Epidermal melanocyte (primary cell): Measurements from ENCODE around the gene MARK1.

ENCODE experiments used
- DNase-seq: peaks from one replicate; pipeline ENCODE4 v3.0.0; 2011; ENCODE audit warnings: low spot score; ENCODE audit not compliant: insufficient read length

Gene MARK1

DNA sequence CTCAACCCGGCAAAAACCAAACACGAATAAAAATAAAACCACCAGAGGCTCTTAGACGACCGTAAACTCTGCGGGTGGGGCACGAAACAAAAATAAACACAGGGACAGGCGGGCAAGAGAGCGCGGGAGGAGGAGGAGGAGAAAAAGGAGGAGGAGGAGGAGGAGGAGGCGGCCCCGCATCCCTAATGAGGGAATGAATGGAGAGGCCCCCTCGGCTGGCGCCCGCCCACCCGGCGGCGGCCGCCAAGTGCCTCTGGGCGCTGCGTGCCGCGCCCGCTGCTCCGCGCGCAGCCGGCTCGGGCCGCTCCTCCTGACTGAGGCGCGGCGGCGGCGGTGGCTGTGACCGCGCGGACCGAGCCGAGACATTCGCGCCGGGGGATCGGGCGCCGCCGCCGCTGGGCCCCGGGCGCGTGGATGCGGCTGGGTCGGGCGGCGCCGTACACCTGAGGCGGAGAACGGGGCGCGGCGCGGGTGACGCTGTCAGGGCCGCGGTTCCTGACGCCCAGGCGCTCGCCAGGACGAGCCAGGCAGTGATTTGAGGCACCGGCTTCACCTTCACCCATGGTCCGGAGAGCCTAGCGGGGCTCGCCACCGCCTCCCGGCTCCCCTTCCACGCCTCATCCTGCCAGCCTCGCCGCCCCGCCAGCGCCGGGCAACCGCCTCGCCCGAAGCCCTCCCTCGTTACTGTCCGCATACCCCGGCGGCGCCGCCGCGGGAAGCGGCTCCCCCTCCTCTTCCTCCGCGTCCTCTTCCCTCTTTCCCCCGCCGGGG, at the start of gene MARK1:
TSS of gene MARK1 (plus strand) at position 229 of the 771 bp plus-strand sequence. CDS start 687 bp downstream, outside the sequence.
- peak; percentile 43 for DNase-seq

DNA sequence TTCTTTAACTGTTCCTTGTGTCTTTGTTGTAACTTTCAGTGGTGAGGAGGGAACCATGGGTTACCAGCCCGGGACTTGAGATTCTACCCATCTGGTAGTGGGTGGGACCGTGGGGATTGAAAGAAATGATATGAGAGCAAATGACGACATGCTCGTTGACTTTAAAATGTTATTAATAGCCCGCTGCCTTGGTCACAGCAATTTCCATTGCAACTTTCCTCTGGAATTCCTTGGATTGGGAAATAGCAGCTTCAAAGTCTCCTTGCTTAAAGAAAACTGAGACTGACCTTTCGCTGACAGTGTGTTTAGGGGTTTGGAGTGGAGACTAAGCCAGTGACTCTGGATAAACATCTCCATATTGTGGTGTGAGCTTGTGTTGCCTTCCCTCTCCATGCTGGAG, 44.2 kb upstream of the MARK1 start:
- DNase-seq, result peak; percentile 30

GRCh38 chr1:220484135-220484534, 43.8 kb upstream of the MARK1 start:
- DNase-seq, result no peak

GRCh38 chr1:220485131-220485530, 42.8 kb upstream of the MARK1 start:
- no peak for DNase-seq

- DNase-seq, result no peak
Measured at GRCh38 chr1:220485791-220486190, 42.1 kb upstream of the MARK1 start.

GRCh38 chr1:220487297-220487820, 40.6 kb upstream of the MARK1 start:
- no peak for DNase-seq

DNA sequence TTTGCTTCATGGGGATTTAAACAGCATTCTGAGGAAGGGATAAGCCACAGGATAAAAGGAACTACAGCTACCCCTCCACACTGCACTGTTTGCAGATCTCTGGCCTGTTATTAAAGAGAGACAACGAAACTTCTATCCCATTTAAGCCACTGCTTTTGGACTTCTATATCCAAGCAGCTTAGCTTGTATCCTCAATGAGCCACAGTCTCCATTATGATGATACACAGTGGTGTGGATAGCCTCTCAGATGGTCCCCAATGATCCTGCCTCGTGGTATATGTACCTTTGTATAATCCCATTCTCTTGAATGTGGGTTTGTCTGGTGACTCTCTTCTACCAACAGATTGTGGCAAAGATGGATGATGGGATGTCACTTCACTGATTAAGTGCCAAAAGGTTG, 36.0 kb upstream of the MARK1 start:
- DNase-seq, result no peak

GRCh38 chr1:220497220-220497947, 30.6 kb upstream of the MARK1 start:
- DNase-seq, result no peak

DNA sequence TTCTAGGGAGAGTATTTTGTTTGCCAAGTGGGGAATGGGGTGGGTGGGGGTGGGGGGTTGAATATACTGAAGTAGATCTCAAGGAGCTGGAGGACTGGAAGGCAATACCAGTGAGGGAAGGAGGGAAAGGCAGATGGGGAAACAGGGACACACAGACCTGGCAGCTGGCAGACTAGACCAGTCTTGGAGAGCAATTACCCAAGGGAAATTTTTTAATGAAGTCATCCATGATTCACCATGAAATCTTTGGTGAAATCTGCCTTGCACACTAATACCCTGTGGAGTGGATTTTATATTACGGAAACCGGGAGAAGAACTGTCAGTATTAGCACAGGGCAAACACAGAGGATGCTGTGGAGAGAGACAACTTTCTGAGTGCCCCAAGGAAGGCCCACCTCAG, 29.7 kb upstream of the MARK1 start:
- no peak for DNase-seq

DNA sequence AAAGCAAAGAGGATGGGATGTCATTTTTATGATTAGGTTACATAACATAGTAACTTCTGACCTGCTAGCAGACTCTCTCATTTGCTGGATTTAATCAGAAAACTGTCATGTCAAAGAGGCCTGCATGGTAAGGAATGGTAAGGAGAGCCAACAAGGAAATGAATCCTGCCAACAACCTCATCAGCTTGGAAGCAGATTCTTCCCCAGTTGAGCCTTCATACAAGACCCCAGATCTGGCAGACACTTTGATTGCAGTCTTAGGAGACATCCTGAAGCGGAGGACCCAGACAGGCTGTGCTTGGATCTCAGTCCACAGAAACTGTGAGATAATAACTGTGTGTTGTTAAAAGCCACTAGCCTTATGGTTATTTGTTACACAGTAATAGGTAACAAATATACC, 27.6 kb upstream of the MARK1 start:
- no peak for DNase-seq

DNA sequence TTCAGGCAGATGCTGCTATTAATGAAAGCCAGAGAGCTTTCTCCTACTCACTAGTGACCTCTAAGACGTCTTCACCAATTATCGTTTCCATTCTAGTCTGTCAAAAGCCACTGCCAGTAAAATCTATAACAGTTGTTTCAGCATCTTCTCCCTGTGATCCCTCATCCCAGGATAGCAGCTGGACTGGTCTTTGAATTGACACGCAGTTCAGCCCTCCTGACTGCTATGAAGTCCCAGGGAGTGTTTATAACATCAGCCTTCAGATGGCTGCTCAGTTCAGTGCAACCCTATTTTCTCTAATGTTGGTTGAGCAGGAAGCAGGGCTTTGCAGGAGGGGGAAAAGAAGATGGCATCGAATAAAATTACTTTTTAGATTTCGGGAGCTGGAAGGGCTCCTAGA, 23.6 kb upstream of the MARK1 start:
- DNase-seq, result no peak

DNA sequence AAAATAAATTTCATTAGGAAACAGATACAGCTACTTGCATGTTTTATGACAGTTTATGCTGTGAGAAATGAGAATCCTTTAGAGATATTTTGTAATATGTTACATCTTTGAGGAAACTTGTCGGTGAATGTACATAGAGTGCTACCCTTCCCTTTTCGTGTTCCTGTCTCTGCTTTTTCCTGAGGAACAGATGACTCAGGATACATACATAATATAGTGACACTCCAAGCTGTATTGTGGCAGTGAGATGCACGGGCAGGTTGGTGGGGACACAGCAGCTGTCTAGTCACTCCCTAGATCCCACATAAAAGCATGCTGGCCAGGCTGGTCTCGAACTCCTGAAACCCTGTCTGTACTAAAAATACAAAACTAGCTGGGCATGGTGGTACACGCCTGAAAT, 20.9 kb upstream of the MARK1 start:
- DNase-seq, result no peak

DNA sequence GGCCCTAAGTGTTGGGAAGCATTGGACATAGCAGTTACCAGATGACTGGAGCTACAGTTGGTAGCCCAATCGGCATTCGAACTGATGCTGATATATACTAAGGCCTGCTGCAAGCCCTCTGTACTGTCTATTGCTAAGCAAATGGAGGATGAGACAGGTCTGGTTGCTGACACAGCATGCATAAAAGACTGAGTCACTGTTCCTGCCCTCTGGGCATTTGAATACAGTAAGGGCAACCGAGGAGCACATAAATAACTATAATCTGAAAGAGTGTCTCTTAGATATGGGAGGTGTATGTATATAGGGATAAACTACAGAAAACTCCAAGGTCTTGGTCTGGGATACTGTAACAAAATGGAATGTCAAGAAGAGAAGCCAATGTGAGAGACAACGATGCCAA, 16.8 kb upstream of the MARK1 start:
- DNase-seq, result no peak

GRCh38 chr1:220511785-220512184, 16.2 kb upstream of the MARK1 start:
- no peak for DNase-seq

GRCh38 chr1:220513834-220514233, 14.1 kb upstream of the MARK1 start:
- no peak for DNase-seq

GRCh38 chr1:220514256-220514655, 13.7 kb upstream of the MARK1 start:
- no peak for DNase-seq

GRCh38 chr1:220516014-220516721, 11.8 kb upstream of the MARK1 start:
- DNase-seq, result no peak

DNA sequence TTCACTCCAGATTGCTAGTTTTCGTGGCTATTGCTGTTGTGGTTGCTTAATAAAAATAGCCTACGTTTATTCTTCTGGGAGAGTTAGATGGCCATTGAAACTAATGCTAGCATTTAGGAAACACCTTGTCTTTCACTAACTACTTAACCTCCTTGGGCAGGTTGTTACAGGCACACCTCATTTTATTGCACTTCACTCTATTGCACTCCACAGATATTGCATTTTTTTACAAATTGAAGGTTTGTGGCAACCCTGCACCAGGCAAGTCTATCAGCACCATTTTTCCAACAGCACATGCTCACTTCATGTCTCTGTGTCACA, 11.3 kb upstream of the MARK1 start:
- no peak for DNase-seq

DNA sequence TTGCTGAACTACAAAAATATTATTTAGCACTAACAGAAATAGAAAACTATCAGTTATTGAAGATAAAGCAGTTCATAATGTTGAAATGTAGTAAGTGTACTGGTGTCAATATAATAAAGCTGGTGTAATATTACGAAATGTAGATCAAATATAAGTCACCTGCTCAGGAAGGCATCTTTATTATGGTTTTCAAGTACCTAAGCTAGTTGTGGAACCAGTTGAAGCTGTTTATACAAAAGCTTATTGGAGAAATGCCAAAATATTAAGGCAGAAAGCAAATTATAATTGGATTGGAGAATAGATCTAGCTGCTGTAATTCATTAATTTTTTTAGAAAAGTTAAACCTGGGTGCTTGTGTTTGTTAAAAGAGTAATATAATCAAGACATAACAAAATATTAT, 6.2 kb upstream of the MARK1 start:
- DNase-seq, result no peak

DNA sequence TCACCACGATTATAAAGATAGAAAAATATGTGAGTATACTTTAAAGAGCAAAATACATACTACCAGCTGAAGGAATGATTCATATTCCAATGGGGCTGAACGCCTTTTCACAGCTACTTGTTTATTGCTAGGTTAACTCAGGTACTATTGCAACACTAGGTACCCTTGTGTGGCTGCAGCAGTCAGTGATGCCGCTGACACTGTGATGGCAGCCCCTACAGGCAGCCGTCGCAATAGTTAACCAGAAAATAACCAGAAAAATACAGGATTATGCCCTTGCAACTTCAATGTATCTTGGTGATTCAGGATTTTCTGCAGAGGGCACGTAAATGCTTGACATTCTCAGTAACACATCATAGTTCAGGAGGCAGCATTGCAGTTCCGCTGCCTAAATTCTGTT, 1.6 kb upstream of the MARK1 start:
- no peak for DNase-seq

DNA sequence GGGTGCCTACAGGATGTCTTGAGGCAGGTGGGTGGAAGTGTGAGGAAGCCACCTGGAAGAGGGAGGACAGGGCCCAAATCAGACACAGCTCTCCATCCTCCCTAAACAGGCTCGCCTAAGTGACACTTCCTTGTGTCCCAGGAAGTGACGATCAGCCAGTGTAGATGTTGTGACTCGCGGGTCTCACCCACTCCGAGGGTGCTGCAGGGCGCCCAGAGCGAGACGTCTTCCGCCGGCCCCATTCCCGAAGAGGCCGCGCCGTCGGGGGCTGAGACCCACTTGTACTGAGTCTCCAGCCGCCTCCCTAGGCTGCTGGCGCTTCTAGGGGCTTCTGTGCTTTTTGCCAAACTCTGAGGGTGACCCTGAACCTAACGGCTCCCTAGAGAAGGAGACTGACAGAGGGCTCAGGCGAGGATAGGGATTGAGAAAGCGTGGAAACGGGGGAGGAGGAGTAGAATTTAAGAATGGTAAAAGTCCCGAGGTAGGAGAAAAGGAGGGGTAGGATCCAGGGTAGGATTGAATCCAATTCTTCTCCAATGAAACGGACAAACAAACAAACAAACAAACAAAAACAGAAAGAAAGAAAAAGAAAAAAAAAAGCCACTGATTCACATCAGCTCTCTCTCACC, 543 bp upstream of the MARK1 start:
- DNase-seq, result no peak
